NCI-H446 treated with DMSO at 0.1 percent for 48 hours (cell line): Measurements from ENCODE around the gene MAEL.
A peak's percentile ranks its signal among the peaks of the same experiment; 100 is the strongest.
"Not testable (repeated sequence)": the region's sequence is repeated elsewhere in the genome, so short reads cannot be mapped to it uniquely, and the experiment has no call there.

Source experiments
- DNase-seq: peaks from one replicate; lab custom pipeline; 2025; lab: John Stamatoyannopoulos, UW

Gene MAEL

DNA sequence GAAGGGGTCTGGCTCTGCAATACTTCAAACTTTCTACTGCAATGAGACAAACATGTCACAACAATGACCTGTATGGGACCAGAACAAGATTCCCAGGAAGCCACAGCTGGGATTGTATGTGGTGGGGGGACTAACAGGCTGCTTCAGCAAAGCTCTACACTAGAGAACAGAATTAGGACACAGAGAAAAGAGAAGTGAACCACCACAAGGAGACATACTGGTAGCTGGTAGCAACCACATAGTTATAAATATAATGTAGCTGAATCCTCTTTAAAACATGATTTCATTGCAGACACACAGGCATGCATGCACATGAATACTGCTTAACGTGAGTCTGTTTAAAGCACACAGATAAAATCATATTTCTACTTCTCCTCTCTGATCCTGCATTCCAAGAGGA is 10.3 kb upstream of the MAEL start:
- no peak for DNase-seq

DNA sequence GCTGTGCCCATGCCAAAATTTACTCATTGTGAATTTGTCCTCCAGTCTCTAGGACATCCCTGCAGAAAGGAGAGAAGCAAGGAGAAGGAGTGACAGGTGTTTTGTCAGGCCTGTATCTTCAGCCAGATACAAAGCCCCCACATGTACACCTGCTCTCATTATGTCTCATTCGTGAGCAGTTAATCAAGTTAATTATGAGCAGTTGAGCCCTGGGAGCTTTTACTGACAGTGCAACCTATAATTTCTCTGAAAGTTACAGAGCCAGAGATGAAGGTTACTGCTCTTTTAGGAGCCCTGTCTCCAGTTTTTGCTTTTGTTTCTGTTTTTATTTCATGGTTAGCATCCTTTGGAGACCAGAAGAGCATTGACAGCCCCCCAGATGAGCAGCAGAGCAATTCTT is 8.7 kb upstream of the MAEL start:
- DNase-seq, result no peak

DNA sequence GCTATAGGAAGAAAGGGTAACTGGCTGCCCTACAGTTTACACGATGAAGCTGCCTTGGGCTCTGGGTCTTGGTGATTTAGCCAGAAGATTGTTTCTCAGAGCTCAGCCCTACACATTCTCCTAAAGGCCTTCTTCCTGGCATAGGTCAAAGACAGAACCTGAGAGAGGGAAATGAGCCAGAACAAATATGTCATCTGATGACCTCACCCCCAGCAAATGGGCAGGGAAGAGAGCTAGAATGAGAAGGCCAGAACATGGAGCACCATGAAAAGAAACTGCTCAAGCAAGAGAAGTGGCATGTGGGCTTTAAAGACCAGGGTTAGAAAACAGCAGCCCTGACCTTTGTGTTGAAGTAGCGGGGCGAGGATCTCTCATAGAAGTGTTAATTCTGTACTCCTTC is 8.3 kb upstream of the MAEL start:
- DNase-seq, result no peak

DNA sequence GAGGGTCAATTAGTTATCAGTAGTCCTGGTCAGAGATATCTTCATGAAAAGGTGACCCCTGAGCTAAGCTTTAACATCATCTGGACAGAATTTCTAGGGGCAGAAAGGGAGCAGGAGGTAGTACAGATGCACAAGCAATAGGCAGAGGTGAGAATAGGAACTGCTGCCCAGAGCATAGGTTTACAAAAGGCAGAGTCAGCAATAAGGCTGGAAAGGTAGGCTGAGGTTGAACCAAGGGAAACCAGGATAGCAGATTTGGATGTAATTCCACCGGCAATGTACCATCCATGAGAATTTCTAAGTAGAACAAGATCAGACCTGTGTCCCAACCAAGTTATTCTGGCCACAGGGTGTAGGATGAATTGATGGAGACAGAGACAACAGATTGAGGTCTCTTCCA is 7.5 kb upstream of the MAEL start:
- no peak for DNase-seq

DNA sequence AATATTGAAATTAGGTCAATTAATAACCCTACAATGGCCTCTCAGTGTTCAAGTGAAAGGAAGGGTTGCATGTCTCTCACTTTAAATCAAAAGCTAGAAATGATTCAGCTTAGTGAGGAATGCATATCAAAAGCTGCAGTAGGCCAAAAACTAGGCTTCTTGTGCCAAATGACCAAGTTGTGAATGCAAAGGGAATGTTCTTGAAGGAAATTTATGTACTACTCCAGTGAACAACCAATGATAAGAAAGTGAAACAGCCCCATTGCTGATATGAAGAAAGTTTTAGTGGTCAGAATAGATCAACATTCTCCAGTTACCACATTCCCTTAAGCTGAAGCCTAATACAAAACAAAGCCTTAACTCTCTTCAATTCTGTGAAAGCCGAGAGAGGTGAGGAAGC is 10.0 kb downstream of the MAEL start:
- no peak for DNase-seq

DNA sequence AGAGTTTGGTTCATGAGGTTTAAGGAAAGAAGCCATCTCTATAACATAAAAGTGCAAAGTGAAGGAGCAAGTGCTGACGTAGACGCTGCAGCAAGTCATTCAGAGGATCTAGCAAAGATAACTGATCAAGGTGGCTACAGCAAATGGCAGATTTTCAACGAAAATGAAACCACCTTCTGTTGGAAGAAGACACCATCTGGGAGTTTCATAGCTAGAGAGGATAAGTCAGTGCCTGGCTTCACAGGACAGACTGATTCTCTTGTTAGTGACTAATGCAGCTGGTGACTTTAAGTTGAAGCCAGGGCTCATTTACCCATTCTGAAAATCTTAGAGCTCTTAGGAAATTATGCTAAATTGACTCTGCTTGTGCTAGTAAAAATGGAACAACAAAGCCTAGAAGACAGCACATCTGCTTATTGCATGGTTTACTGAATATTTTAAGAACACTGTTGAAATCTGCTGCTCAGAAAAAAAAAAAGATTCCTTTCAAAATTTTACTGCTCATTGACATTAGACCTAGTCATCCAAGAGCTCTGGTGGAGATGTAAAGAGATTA is 10.5 kb downstream of the MAEL start:
- DNase-seq, result no peak

DNA sequence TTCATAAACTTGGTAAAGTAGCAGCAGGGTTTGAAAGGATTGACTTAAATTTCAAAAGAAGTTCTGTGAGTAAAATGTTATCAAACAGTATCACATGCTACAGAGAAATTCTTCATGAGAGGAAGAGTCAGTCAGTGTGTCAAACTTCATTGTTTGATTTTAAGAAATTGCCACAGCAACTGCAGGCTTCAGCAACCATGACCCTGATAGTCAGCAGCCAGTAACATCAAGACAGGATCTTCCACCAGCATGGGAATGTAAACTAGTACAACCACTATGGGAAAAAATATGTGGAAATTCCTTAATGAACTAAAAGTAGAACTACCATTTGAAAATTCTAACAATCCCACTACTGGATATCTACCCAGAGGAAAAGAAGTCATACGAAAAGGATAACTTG is 11.5 kb downstream of the MAEL start:
- DNase-seq, result no peak

DNA sequence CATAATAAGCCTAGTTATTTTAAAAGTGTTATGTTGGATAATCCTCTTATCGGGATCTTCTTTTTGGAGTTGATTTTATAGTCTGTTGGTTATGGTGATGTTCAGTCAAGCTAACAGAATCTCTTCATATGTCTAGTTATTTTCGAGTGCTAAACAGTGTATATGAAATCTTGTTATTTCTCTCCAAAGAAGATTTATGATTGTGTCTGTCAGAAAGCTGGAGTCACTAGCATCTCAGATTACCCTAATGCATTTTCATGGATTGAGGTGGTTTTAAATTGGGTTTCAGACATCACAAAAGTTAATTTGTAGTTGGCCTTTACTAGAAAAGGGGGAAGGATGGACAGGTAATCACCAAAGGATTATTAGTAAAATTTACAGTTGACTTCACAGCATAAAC is 13.3 kb downstream of the MAEL start:
- DNase-seq, result no peak

DNA sequence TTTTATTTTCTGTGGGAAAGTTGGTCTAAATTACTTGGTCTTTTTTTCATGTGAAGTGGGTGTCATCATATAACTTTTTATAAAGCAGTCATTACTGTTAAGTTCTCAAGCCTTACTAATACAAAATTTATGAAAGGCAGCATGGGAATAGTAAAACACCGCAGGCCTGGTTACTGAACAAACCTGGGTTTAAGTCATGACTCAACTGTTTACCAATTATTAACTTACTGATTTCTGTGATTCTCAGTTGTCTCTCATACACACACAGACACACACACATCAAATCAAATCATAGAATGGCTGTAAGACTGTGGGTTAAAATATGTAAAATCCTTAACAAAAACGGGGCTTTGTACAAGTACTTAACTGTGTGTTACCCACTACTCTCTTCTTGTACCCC is 14.6 kb downstream of the MAEL start:
- no peak for DNase-seq

DNA sequence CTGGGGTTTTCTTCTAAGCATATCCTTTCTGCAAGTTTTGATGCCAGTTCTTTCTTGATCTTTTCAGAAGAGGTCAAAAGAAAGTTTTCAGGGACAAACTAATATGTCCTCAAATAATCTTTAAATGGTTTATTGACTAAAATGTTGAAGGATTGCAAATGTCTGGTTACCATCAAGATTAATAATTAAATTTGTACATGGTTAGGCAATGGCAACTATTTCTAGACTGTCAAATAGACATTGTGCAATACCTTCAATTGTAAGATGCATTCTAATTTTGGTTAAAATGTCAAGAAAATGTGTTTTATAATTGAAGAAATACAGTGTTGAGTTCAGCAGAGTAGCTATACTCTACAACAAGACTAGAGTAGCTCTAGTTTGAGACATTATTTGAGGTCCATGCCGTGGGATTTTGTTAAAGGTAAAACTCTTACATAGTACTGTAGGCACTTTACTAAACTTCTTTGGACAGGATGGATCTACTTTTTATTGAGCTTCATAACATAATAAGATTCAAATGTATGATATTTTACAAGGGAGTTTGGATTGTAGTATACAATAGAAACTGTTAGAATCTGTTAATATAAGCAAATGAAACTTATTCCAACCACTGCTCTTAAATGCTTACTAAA is 22.6 kb downstream of the MAEL start:
- DNase-seq, result no peak

DNA sequence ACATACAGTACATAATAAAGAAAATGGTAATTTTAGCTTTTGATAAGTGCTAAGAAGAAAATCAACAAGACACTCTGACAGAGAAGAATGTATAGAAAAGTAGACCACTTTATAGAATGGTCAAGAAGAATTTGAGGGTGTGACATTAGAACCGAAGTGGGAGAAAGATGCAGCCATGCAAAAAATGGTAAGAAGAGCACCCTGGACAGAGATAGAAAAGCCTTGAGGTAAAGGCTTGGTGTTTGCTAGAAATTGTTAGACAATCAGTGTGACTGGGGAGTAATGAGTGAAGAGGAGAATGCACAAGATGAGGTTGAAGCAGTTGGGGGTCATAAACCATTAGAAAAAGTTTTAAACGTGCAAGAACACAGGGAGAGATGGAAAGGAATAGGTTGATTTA is 23.5 kb downstream of the MAEL start:
- DNase-seq, result no peak

DNA sequence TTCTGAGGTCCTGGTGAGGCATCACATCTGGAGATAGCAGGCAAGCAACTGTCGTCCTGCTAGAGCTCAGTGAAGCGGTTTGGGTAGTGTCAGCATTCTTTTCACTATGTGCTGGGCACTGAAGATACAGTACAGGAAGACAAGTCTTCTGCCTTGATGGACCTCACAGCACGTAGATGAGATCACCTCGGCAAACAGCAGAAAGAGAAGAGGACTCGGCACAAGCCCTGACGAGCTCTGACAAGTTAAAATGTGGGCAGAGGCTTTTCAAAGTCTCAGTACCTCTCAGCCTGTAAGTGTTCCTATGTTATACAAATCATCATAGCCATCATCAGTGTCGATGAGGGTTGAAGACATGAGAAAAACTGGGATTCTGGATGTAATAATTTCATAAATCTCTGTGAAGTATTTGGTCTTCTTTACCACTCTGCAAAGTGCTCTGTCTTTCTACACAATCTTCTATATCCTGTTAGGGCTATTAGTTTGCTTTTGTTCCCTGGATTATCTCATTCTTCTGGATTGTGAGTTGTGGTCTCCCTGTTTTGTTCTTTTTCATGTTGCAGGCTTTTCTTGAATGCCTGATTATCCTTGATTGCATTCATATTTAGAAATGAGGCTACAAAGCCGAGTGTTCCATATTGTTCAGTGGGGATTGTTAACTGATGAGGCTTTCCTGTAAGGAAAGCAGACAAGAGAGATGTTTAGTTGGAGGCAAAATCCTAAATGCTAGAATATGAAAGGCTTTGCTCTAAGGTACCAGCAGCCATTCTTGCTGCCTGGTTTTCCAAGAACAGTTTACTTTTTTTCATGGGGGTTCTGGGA is 24.2 kb downstream of the MAEL start:
- no peak for DNase-seq

DNA sequence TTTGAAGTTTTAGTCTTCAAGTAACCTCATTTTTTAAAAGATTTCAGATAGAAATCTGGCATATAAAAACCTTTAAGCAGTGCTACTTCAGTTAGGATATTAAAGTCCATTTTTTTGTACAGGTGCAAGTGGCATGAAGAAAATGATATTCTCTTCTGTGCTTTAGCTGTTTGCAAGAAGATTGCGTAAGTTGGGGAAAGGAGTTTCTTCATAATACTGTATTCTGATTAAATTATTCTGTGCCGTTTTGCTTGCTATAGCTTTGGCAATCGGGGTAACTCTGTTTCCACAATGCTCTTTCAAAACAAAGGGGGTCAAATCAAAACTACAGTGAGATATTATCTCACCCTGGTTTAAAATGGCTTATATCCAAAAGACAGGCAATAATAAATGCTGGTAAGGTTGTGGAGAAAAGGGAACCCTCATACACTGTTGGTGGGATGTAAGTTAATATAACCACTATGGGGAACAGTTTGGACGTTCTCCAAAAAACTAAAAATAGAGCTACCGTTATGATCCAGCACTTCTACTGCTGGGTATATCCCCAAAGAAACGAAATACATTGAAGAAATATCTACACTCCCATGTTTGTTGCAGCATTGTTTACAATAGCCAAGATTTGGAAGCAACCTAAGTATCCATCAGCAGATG is 27.1 kb downstream of the MAEL start:
- DNase-seq, result no peak

DNA sequence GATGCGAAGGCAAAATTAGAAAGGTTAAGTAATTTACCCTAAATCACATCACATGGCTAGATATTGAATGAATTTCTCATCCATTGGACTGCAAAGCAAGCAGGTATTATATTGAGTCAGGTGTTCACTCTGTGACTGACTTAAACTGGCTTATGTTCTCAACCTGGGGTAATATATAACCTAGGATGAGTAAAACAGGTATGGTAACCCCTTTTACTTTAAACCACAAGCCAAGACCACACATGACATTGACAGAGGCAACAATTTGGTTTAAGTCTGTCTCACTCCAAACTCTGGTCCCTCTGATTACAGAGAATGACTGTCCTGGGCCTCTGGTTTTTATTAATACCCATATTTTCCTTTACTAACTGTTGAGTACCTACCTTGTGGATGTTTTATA is 33.3 kb downstream of the MAEL start:
- DNase-seq, result no peak

DNA sequence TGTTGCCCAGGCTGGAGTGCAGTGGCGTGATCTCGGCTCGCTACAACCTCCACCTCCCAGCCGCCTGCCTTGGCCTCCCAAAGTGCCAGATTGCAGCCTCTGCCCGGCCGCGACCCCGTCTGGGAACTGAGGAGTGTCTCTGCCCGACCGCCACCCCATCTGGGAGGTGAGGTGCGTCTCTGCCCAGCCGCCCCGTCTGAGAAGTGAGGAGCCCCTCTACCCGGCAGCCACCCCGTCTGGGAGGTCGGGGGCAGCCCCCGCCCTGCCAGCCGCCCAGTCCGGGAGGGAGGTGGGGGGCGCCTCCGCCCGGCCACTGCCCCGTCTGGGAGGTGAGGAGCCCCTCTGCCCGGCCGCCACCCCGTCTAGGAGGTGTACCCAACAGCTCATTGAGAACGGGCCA is 40.5 kb downstream of the MAEL start:
- DNase-seq, result not testable (repeated sequence)

DNA sequence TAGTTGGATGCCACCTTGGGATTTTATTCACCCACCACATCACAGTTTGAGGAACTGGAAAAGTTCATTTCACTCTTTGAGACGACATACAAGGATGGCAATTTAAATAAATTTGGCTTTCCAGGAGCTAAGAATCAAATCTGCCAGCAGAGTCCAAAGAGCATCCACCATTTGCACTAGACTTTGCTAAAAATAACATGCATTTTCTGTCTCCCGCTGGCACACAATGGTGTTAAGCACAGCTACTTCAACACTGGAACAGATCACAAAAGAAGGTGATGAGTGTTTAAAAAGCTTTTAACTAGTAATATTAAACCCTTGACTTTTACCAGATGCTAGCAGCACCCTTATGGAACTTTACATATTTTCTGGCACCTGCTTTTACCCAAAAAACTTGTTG is 44.6 kb downstream of the MAEL start:
- no peak for DNase-seq

DNA sequence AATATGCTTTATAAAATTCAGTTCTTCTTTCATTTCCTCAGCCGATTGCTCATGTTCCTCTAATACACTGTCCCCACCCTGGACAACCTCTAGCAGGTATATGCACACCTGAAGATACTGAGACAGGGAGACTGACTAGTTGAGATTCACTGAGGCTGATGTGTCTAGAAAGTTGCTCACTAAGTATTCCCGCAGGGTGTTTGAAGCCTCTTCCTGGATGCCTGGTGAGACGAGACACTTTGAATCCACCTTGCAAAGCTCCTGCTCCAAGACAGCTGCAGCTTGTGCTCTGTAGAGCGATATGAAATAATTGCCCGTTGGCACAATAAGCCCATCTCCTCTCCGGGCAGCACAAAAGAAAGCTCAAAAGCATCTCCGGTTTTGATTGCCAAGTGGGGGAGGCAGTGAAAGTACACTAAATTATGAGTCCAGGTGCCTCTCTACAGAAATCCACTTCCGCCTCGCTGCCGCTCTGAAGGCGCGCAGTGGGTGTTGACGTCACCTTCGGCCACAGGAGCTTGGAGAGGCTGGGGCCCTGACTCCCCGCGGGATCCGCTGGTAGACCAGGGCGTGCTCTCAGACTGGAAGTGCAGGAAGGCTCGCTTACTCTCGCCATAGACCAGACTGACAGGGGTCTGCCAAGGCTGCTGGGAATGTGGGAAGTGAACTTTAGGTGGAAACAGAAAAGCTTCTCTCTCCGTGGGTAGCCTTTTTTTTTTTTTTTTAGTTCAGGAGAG is 54.8 kb downstream of the MAEL start:
- peak; percentile 49 for DNase-seq

DNA sequence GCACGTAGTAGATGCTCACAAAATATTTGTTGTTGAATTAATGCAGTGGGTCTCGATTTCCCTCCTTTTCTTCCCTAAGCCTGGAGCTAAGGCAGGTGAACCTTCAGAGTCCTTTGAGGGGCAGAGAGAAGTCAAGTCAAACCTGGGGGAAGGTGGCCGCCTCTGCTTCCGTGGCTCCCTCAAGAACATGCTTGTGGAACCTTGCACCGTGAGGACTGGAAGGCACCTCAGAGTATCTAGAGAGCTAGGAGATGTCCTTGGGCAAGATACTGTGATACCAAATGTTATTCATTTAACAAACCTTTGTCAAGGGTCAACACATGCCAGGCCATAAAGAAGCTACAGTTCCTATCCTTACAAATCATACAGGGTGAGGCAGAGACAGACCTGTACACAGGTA is 62.8 kb downstream of the MAEL start:
- no peak for DNase-seq

DNA sequence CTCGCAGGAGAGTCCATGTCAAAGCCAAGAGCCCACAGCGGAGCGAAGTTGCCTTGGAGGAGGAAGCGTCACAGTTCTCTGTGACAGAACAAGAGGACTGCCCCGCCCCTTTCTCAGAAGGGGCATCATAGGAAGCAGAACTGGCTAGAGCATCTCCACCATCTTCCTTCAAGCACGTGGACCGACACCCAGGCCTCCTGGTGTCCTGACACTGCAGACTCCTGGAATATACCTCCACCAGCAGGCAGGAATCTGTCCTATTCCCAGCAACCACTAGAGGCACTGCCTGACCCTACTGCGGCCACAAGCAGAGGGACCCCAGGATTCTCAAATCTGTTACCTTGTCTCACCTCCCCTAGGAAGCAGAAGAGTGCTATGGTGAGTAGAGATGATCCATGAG is 63.3 kb downstream of the MAEL start:
- no peak for DNase-seq

DNA sequence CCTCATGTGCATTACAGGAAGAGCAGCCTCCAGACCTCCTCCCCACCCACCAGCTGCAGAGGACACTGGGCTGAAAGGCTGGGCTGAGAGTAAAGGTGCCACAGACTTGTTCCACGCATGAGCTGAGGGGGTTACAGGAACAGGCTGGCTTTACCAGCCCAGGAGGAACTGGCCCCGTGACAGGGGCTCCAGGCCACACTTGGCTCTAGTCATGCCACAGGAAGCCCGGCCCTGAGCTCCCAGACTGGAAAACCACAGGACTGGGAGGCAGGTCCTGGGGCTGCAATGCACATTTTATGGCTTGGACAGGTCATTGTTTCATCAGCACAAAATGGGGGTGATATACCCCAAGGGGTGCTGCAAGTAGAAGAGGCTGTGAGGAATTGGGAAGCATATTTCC is 65.5 kb downstream of the MAEL start:
- DNase-seq, result no peak

DNA sequence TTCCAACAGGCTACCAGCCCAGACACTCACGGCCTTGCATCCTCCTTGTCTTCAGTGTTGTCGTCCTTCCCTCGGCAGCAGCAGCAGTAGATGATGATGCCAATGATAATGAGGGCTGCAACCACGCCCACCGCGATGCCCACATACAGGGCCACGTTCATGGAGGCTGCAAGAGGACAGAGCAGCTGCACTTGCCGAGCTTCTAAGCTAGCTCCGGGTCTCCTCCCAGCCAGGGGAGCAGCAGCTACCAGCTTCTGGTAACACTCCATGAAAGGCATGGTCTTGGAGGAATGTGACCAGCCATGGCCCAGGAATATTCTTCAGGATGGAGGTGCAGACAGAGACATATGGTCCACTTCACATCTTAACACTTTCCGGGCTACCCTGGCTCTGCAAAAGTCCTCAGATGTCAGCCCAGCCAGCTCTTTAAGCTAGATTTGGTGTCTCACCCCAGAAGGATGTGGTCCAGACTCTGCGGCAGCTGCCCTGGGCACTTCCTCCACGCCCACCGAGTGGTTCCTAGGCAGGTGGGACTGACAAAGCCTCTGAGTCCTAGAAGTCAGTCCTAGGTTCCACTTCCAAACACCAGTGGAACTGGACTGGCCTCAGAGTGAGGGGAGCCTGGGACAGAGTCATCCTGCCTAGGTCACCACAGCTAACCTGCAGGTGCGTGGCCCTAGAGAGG is 66.0 kb downstream of the MAEL start:
- no peak for DNase-seq
